Caki2 (cell line): ENCODE results near the gene VPS41. TPM values are rescaled to one million over a fixed set of nuclear protein-coding genes. Genes with fewer than 3 reads are reported as not detected.

Experiments
- DNase-seq: peaks from one replicate; pipeline ENCODE4 v3.0.0-alpha.2; 2015; ENCODE audit warnings: low read depth
- in situ Hi-C: cut with HindIII; loops from 2 replicates; pipeline ENCODE4 v1.10.0; 2016; ENCODE audit warnings: low sequenced_read_pairs, low pct_unique_long_range_greater_than_20kb, mixed read lengths
- total RNA-seq: library from RNA; depleted of rRNA; stranded (reverse); fragments of >200 nt; shearing (Covaris generic); gene quantifications from 2 replicates; pipeline ENCODE4 v1.2.3, GENCODE V29; 2014; ENCODE audit warnings: low replicate concordance

VPS41 gene
- total RNA-seq, 1 experiment from 2014 or later: 30.3 TPM

DNA sequence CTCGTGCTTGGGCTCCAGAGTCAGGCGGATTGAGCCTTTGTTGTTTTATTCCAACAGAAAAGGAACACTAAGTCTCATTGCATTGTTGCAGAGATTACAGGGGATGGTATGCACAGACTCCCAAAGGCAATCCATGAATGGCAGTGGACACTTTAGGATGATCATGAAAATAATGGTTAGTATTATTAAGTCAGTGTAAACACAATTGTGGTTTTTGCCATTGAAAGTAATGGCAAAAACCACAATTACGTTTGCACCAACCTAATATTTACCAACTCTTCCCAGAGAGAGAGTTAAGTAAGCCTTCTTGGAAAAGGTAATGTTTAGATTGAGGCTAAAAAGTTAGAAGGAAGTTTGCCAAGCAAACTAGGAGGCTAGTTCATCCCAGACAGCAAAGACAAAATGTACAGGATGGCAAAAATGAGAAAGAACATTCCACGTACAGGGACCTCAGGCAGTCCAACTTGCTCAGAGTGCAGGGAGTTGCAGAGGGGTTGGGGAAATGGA is 204.9 kb downstream of the VPS41 start:
- in situ Hi-C loops: no loop called here
- no peak for DNase-seq

DNA sequence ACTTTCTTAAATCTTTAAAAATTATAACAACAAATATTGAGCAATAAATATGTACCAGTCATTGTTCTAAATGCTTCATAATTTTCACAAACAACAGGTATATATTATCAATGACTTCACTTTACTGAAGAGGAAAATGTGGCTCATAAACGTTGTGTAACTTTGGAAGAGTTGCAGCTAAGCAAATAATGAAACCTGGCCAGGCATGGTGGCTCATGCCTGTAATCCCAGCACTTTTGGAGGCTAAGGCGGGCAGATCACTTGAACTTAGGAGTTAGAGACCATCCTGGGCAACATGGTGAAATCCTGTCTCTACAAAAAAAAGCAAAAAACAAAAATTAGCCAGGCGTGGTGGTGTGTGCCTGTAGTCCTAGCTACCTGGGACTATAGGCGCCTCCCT is 205.9 kb downstream of the VPS41 start:
- DNase-seq: no peak
- in situ Hi-C loops: no loop called here

DNA sequence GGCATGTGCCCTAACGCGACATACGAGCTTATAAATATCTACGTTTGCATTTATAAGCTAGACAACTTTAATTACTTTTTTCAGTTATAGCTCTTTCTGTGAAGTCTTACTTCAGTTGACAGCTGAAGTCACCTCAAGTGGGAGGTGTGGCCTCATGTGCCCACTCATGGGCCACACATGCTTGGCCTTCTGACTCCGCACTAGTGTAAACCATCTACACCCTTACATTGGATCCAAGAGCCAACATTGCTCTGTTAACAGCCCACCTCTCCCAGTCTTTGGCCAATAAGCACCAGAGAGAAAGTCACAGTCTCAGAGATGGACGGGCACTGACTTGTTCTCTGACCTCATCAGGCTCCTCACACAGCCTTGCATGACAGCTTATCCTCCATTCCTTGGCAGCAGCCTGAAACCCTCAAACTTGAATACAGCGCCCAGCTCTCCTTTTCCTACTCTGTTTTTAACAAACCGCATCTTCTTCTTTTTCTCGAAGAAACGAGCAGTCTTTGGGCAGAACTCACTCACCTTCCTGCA is 206.9 kb downstream of the VPS41 start:
- in situ Hi-C loops: no loop called here
- DNase-seq: no peak

DNA sequence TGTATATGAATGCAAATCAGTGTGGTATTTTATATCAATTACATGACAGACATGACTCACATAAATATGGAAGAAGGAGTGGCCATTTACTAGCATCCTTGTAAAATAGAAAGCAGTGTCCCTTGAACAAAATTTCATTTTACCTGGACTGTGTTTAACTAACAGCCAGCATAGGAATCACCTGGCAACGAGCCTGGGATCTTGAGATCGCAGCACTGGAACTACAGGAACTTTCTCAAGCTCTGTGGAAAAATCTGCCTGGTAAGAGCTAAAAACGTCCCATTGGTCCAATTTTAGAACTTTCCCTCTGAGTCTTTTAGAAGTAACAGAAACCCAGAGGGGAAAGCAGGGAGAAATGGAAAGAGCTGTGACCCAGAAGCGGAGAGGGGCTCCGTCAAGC is 208.9 kb downstream of the VPS41 start:
- in situ Hi-C loops: no loop called here
- no peak for DNase-seq

DNA sequence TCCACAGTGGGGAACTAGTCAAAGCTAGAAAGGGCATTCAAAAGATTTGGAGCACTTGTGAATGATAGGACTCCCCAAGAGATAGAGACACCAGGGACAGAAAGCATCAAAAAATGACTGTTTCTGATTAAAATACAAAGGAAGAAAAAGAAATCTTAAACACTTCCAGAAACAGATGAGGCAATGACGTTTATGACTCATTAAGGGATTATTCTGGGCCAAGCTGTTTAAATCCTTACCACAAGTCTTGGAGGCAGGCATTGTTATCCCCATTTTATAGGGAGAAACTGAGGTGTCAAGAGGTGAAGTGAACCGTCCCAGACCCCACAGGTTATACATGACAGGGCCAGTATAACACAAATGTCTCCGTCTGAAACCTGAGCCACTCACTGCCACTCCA is 209.5 kb downstream of the VPS41 start:
- DNase-seq: no peak
- in situ Hi-C loops: no loop called here

DNA sequence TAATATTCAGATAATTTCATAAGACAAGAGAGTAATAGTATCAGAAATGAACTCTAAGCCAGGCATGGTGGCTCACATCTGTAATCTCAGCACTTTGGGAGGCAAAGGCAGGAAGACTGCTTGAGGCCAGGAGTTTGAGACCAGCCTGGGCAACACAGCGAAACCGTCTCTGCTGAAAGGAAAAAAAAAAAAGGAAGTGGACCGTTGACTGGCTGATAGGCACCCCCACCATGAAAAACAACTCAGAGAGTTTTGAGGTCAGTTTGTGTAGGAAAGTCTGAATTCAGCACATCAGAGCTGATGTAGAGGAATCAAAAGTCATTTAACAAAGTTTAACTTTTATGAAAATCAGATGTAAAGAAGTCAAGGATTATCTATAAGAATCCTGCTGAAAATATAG is 214.7 kb downstream of the VPS41 start:
- no peak for DNase-seq
- in situ Hi-C loops: no loop called here

DNA sequence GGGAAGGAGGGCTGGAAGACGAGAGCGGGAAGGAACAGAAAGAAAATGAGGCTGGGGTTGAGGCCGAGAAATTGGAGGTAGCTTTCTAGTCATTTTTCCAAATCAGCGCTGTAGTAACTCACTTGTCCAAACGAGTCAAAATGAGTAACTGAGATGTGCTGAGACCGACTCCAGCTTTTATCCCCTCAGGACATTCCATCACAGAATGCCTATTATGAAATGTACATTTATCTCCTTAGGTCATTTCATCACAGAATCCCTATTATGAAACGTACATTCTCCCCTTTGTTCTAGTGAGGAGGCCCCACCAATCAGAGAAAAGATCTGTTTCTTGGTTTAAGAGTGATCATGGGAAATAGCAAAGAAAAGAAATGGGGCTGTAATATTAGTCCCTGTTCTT is 222.1 kb downstream of the VPS41 start:
- in situ Hi-C loops: no loop called here
- DNase-seq: no peak

DNA sequence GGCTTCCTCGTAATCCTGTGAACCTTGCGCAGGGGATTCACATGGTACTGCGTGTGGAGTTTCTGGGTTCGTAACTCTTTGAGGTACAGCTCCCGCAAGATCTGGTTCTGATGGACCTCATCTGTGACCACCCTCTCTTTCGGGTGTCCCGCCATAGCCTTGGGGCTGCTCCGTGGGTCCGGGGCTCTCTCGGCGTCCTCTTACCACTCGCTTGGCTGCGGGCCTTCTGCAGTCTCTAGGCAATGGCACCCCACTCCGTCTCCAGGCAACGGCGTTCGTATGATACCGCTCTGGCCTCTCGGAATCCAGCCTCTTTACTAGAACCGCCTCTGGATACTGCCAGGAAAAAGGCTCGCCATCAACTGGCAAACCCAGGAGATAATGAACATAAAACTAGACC is 223.1 kb downstream of the VPS41 start:
- no peak for DNase-seq
- in situ Hi-C loops: no loop called here

DNA sequence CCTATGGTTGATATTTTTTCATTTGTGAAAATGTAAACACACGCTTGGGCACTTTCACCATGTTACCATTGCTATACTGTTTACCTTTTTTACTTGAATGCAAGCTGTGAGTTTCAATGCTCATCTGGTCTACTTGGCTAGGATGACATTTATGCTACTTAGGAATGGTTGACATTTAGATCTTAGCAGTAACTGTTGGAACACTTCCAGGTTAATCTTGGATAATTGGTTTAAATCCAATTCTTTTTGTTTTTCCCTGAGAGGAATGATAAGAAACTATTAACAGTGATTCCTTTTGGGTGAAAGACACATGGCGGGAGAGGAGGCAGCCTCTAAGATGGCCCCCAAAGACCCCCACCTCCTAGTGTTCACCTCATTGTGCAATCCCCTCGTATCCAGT is 226.4 kb downstream of the VPS41 start:
- DNase-seq: no peak
- in situ Hi-C loops: no loop called here

DNA sequence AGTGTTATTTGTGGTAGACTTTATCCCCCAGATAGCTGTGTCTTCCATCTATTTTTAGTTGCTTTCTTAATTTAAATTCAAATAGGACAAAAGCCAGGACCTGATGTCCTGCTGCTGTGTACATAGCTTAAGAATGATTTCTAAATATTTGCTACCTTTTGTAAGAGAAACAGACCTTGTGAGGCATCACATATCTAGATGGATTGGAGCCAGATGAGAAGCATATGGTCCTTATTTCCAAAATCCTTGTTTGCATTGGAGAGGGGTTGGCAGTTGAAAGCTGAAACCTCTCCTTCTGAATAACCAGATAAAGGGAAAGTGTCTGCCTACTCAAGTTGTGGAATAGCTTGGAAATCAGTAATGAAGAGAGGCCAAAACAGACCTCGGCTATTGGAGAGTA is 227.1 kb downstream of the VPS41 start:
- in situ Hi-C loops: no loop called here
- DNase-seq: no peak

DNA sequence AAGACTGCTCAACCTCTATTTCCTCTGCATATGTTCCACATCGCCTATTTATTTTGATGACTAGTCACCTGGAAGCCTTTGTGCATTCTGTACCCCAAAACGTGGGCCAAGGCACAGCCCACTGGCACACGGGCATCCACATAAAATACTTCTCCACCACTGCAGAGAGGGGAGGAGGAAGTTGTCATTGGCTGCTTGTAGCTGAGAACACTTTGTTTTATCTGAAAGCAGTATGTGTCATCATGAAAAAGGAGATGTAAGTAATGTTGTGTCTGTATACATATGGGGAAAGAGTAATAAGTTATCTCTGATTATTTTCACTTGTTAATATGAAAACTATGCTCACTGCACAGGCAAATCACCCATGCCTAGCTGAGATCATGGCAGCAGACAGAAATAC is 229.6 kb downstream of the VPS41 start:
- DNase-seq: no peak
- in situ Hi-C loops: no loop called here

DNA sequence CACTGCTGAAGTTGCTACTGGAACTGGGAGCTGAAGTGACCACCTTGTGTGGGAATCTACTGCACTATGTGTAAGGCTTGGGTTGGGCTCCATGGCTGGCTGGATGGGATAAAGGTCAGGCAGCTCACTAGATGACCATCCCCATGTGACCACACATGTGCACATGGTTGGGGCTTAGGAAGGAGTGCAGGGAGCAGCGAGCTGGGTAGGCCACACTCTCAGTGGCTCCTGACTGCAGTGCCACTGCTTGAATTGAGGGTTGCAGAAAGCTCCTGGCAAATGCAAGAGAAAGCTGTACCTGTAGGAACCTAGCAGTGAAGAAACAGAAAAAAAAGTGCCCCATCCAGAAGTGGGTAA is 230.3 kb downstream of the VPS41 start:
- in situ Hi-C loops: no loop called here

DNA sequence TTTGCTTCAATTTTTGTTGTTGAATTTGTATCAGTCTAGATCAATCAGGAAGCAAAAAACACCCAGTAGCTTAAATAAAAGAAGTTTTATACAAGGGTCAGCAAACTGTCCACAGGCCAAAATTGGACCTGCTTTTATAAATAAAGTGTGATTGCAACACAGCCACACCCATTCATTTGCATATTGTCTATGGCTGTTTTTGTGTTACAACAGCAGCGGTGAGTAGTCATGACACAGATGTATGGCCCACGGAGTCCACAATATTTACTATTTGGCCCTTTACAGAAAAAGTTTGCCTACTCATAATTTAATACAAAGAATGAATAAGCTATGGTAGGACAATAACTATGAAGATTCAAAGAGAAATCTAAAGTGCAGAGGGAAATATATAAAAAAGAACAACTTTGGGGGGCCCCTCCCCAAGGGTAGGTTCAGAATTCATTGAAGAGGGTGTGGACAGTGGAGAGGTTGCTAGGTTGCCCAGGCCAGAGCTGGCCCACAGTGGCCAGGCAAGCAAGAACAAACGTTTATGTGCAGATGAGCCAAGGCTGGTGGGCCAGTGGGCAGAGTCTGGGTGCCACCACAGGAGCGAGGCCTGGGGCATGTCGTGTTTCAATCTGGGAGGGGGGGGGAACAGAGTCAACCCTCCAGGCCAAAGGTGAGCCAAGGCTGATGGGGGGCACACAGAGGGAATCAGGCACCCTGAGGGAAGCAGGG is 230.9 kb downstream of the VPS41 start:
- in situ Hi-C loops: no loop called here
- DNase-seq: no peak

More for the DNA sequence above, 230.3 kb downstream of the VPS41 start:
- DNase-seq: no peak

DNA sequence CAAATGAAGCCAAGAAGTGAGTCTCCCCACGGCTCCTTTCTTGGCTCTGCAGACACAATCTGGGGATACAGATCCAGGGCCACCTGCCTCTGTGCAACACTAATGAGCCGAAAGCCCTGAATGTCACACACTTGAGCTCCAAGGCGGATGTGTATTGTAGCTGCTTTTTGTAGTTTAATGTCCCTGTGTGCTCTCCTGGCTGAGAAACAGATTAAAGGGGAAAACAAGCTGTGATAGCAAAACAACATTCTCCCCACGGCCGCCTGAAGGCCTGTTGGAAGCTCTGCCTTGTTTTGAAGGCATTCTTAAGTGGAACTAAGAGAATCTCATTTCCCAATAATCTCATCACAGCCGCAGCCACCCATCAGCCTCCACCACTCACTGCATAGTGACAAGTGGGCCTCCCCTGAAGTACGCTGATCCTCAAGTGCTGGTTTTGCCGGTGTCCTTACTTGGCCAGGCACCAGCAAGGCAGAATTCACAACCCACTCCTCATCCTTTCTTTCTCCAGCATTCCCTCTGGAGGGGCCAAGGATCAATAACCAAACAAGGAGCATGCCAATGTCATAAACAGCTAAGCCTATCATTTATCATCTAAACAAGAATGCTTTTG is 233.4 kb downstream of the VPS41 start:
- in situ Hi-C loops: no loop called here
- no peak for DNase-seq

DNA sequence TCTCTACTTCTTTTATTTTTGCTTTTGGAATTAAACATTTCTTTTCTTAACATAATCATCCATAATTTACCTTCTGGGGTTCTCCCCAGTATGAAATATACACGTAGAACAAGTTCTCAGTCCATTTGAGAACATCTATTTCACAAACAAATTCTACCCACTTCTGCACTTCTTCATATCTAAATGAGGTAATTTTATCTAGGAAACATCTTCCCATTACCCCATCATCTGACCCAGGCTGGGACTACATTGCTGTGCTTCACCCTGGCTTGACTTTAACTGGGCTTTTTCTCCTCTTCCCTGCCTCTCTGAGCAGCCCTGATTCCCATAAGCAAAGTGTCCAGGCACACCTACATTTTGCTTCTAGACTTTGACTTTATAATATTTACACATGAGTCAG is 234.5 kb downstream of the VPS41 start:
- in situ Hi-C loops: no loop called here
- no peak for DNase-seq

DNA sequence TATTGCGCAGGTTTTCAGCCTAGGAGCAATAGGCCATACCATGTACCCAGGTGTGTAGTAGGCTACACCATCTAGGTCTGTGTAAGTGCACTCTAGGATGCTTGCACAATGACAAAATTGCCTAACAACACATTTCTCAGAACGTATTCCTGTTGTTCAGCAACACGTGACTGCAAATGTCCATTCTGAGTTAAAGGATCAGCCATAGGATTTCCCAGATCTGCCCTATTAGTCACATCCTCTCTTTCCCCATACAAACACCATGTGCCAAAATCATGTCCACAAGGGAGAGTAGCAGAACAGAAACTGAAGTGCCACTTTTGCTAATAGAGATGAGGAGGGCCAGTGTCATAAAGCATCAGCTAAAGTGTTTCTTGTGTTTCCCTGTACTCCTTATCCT is 235.2 kb downstream of the VPS41 start:
- in situ Hi-C loops: no loop called here
- DNase-seq: no peak
